ENCODE measurements around the gene CLEC2A.

The CLEC2A gene

DNA sequence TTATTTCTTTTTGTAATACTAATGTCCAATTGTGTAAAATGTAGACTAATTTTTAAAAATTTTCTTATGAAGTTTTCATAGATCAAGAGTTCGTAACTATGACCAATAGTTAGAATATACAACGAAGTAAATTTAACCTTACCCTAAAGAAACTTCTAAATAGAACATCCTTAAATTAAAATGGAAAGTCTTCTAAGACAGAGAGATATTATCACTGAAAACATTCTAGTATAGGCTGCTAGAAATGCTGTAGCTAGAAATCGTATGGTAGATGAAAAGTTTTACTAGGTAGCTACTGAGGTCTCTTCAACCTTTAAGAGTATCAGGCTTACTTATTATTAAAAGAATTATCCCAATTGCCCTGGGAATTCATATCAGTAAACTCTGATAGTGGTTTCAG is 925 bp downstream of the CLEC2A start:
- DNase-seq, result no peak

DNA sequence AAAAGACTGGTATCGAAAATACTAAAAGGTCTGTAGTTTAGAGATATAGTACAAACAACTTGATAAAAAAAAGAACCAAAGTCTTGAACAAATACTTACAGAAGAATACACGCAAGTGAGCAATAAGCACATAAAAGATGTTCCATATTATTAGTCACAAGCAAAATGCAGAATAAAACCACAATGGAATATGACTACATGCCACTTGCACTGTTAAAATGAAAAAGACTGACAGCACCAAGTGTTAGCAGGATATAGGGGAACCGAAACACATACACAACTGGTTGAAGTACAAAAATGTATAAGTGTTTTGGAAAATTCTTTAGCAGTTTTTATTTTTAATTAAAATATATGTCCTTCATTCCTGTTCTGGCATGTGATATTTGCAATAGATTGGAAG is 3.6 kb downstream of the CLEC2A start:
- DNase-seq, result no peak

DNA sequence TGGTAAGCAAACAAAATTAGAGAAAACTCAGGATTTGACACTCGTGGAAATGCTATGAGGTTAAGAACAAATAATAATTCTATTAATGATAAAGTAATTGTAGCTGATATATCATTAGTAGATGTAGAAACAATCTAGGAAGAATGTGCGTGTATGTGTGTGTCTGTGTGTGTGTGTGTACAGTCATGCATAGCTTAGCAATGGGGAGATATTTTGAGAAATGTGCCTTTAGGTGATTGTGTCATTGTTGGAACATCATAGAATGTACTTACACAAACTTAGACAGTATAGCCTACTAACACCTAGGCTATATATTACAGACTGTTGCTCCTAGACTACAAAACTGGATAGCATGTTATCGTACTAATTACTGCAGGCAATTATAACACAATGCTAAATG is 5.3 kb downstream of the CLEC2A start:
- DNase-seq, result no peak

DNA sequence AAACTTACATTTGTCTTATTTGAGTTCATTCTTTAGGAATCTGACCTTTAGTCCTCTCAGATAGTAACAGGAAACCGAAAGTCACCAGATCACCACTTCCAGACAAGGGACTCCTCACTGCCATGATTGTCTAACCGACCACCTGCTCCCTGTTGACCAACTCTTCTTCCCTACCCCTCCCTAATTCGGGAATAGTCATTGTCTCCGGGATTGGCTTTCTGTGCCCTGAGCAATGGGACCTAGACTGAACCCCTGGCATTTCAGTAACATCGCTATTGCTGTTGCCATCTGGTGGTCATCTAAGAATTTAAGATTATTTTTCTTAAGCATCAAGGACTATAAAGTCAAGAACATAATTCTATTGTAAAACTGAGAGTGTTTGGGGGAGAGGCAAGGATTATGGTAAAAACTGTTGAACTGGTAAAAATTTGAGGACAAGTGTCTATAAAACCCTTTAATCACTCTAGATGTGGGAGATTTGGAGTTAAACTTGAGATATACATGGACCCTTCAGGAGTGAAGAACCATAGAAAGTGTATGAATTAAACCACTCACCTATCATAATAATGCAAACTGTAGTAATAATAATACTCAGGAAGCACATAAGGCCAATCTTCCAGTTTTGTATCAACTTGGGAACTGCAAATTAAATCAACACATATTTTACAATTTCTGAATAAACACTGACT is 6.3 kb downstream of the CLEC2A start:
- peak; percentile 0 for DNase-seq

DNA sequence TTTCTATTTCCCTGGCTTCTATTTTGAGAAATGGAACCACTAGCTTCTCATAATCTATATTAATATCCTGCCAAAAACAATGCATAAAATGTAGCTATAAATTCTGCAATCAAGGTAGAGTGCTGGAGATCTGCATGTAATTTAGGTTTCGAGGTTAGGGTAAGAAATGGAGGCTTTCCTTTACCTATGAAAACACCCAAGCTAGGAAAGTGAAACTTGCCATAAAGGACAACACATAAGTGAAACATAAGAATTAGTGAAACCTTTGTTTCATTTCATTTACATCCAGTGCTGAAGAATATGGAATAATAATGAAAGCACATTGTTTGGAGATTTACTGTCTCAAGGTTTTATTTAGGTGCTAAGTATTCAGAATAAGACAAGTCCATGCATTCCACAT is 9.7 kb downstream of the CLEC2A start:
- DNase-seq, result no peak

- no peak for DNase-seq
These were observed 11.7 kb downstream of the CLEC2A start for GRCh38 chr12:9920451-9920850.

GRCh38 chr12:9919443-9919842 is 12.7 kb downstream of the CLEC2A start:
- DNase-seq, result no peak

DNA sequence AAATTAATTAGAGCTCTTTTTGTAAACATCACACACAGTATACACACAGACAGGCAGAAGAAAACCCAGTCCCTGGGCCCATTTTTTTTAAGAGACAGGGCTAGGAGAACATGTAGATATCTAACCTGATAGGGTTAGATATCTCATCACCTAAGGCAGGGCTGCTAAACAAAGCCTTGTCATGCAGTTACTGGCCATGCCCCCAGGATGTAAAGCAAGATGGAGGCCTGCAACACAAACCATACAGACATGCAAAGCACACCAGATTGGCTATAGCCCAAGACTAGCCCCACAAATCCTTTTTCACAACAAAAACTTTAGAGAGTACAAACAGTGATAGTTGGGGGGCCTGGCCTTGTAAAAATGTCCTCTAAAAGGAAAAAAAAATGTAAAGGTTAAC is 20.5 kb downstream of the CLEC2A start:
- no peak for DNase-seq

DNA sequence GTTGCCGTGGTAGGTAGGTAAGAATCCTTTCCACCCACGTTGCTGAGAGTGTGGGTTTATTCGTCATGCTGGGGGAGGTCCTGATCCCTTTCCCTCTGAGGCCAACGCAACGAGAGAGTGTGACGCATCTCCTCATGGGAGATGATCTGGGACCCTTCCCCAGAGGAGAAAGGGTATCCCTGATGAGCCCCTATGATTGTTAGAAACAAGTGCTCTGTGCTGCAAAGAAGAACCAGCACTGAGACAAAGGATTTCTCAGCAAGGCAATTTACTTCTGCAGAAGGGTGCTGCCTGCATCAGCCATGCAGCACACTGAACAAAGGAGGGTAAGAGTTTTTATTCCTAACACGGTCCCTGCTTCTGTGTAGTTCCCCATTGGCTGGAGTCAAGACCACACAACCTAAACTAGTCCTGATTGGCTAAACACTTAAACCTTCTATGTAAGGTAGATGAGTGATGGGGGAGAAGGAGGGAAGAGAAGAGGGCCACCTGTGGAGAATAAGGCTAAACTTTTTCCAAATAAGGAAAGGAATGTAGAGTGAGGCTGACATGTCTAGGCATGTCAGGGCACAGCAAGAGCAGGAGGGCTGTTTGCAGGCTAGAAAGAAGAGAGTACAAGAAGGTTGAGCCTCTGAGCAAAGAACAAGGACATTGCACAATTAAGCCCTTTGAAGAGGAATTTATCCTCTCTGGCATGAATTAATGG is 21.3 kb downstream of the CLEC2A start:
- DNase-seq, result no peak

- DNase-seq, result no peak
These were observed 22.4 kb downstream of the CLEC2A start for GRCh38 chr12:9909724-9910123.

GRCh38 chr12:9908350-9908749 is 23.8 kb downstream of the CLEC2A start:
- DNase-seq, result no peak

GRCh38 chr12:9907769-9908168 is 24.4 kb downstream of the CLEC2A start:
- DNase-seq, result no peak

DNA sequence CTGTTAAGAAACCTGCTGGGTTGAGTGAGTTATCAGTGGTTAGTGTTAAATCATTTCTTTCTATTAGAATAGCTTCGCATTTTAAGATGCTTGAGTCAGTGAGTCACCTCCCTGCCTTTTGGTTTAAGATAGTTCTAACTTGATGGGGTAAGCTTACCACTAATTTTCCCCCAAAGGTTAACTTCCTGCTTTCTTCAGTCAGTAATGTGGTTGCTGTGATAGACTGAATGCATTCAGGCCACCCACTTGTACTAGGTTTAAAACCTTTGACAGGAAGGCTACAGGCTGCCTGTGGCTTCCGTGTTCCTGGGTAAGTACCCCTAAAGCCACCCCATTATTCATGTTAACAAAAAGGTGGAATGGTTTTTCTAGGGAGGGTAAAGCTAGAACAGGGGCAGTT is 25.3 kb downstream of the CLEC2A start:
- no peak for DNase-seq

GRCh38 chr12:9902539-9903228 is 29.5 kb downstream of the CLEC2A start:
- no peak for DNase-seq

DNA sequence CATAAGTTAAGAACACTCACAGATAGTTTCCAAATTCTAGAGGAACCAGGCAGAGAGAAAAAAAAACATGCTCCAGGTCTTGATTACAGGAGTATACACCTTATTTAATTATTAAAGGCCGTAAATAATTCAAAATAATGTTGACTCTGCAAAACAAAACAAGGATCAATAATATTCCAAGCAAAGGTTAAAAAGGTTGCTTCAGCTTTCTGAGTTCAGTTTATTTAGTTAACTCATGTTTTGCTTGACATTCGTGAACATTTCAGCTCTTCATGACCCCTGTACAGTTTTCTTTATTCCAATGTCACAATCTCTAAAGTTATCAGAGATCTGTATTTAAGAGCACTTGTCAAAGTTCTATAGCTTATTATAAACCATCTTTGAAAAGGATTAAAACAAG is 31.2 kb downstream of the CLEC2A start:
- no peak for DNase-seq

DNA sequence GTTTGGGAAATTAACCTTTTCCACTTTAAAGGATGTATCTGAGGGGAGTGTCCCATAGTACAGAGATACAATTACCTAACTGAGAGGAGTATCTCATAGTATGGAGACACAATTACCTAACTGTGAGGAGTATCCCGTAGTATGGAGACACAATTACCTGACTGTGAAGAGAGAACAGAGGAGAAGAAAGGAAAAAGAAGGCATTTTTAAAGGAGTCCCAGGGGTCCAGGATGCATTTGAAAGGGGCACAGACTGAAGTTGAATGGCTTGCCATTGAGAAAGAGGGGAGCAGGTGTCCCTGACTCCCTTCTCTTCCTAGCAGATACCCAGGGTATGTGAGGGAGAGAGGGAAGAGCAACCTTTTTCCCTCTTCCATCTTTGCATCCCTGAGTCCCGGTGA is 33.0 kb downstream of the CLEC2A start:
- no peak for DNase-seq

DNA sequence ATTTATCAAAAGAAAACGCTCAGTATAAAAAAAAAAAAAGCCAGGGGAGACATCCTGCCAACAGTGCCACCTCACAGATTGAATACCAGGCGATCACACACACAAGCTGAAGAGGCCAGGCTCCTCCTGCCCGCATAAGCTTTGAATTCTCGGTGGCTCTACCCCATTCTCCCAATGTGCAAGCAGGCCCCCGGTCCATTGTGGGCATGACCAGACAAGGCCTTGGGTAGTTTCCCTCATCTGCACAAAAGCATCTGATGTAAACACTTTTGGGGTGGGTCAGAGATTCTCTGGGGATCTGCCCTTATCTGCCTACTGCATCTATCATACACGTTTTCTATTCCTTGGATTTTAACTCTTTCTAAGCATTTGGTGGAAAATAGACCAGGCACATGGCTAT is 34.6 kb downstream of the CLEC2A start:
- no peak for DNase-seq

GRCh38 chr12:9895215-9895971 is 36.8 kb downstream of the CLEC2A start:
- DNase-seq, result no peak

DNA sequence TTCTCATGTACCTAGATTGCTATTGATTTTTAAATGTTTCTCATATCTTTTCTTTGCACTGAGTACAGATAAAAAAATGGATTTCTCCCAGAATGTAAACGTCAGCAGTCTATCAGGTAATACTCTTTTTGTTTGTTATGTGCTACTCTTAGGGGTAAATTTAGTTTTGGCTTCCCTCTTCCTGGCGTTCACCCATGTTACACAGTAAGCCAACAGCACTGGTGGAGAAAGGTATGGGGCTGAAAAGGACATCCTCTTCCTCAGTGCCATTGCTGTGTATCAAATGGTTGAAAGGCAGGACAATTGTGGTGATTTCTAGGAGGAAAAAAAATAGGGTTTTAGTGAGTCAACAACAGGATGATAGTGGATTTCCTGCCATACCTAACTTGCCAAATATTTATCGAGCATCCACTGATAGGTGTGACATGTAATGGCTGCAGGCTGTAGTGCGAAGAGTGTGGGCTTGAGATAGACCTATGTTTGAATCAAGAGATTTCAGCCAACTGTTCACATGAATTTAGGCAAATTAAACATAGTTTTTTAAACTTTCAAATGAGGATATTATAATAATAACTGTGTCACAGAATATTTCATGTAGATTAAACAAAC is 43.4 kb downstream of the CLEC2A start:
- no peak for DNase-seq

- DNase-seq, result no peak
These were observed 49.0 kb downstream of the CLEC2A start for GRCh38 chr12:9883175-9883574.

DNA sequence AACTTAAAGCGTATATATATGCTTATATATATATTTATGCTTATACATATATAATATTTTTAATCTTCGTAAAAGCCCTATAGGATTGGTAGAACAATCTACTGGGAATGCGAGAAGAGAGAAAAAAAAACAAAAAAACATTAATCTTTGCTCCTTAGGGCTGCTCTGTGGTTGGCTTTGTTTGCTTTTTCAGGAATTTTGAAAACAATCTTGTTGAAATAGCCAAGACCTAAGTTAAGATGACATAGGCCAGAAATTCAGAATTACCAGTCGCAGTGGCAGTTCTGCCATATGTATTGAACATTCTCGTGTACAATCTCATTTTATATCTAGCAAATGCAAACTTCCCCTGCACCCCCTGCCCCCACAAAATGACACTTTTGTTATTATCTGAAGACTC is 50.2 kb downstream of the CLEC2A start:
- no peak for DNase-seq

DNA sequence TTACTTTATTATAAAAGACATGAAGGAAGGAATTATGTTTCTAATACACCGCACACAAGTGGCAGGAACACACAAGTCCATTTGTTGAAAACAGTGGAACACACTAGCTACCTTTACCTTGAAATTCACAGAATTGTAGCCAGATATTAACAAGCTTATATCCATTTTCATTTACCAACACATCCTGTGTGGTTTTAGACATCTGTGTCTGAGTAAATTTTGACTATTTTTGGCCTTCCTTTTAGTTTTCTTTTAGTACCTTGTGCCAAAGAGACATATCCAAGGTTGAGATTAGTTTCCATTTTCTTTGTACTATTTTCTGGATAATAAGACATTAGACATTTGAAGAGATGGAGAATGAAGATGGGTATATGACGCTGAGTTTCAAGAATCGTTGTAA is 50.9 kb downstream of the CLEC2A start, which contains the start of gene KLRF2:
KLRF2 (plus strand) TSS at position 244 of the 400 bp plus-strand sequence; CDS start at position 351, 107 bp downstream.
- no peak for DNase-seq

DNA sequence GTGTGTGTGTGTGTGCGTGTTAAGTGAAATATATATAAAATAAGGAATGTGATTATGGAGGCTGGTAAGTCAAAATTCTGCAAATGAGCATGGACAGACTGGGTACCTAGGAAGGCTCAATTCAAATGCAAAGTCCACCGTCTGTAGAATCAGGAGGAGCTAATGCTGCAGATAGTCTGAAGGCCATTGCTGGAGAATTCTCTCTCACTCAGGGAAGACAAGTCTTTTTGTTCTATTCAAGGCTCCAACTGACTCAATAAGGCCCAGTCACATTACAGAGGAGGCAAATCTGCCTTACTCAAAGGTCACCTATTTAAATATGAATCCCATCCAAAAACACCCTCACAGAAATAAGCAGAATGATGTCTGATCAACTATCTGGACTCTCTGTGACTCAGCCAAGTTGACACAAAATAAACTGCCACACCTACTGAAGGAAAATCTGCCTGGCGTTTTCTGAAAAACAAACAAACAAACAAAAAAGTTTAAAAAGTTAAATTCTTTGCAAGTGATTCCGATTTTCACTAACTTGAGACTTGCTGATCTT is 51.6 kb downstream of the CLEC2A start:
- DNase-seq, result no peak

All from NCI-H1092 (cell line).